ENCODE data around the gene TIMELESS.
"Not testable (repeated sequence)": the region's sequence is repeated elsewhere in the genome, so short reads cannot be mapped to it uniquely, and the experiment has no call there.

TIMELESS gene

GRCh38 chr12:56404227-56404626 lies 45.0 kb downstream of the TIMELESS start:
- not testable (repeated sequence) for DNase-seq (ENCODE audit: low read depth)

GRCh38 chr12:56401612-56402011 lies 47.6 kb downstream of the TIMELESS start:
- not testable (repeated sequence) for DNase-seq (ENCODE audit: low read depth)

DNA sequence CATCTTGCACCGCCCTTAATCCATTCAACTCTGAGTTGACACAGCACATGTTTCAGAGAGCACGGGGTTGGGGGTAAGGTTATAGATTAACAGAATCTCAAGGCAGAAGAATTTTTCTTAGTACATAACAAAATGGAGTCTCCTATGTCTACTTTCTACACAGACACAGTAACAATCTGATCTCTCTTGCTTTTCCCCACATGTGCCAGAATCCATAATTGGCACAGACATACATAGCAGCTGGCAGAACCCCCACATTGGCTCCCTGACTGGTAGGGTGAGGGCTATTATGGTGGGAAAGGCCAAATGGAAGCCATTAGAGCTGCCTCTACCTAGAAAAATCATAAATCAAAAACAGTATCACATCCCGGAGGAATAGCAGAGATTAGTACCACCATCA lies 48.1 kb downstream of the TIMELESS start:
- not testable (repeated sequence) for DNase-seq (ENCODE audit: low read depth)

DNA sequence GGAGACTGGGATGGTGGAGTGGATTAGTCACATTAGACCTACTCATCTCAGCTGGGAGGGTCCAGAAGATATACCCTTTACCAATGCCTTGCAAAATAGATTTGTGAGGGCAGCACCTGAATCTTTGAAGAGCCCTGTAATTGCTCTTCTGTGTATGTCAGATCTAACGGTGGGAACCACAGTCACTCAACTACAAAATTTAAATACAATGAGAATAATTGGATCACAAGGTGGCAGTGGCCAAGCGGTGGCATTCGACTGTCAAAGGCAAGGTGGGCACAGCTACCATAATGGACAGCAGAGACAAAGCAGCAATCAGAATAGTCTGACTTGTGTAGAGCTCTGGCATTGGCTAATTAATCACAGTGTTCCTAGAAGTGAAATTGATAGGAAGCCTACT lies 49.8 kb downstream of the TIMELESS start:
- not testable (repeated sequence) for DNase-seq (ENCODE audit: low read depth)

GRCh38 chr12:56398324-56398723 lies 50.9 kb downstream of the TIMELESS start:
- DNase-seq (ENCODE audit: low read depth) = no peak

GRCh38 chr12:56392331-56392730 lies 56.9 kb downstream of the TIMELESS start:
- no peak for DNase-seq (ENCODE audit: low read depth)

DNA sequence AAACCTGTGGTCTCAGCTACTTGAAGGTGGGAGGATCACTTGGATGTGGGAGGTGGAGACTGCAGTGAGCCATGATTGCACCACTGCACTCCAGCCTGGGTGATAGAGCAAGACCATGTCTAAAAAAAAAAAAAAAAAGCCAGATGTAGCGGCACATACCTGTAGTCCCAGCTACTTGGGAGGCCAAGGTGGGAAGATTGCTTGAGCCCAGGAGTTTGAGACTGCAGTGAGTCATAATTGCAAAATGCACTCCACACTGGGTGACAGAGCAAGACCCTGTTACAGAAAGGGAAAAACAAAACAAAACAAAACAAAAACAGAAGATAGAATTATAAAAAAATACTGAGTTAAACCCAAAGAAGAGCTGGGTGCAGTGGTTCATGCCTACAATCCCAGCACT lies 57.5 kb downstream of the TIMELESS start:
- no peak for DNase-seq (ENCODE audit: low read depth)

DNA sequence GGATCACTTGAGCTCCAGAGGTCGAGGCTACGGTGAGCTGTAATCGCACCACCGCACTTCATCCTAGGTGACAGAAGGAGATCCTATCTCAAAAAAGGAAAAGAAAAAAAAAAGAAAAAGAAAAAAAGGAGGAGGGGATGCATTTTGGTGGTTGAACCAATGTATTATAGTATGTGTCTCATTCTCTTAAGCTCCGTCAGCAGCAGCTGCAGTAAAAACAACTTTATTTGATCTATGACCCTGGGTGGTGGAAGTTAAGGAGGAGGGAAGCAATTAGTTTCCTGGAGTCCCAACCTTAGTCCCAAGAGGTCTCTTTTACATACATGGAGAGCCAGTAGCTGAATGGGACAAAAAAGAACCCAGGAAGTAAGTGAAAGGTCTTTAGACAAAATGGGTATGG lies 59.8 kb downstream of the TIMELESS start:
- DNase-seq (ENCODE audit: low read depth) = no peak

- DNase-seq (ENCODE audit: low read depth) = no peak
Observed at GRCh38 chr12:56387152-56387736, 62.0 kb downstream of the TIMELESS start.

DNA sequence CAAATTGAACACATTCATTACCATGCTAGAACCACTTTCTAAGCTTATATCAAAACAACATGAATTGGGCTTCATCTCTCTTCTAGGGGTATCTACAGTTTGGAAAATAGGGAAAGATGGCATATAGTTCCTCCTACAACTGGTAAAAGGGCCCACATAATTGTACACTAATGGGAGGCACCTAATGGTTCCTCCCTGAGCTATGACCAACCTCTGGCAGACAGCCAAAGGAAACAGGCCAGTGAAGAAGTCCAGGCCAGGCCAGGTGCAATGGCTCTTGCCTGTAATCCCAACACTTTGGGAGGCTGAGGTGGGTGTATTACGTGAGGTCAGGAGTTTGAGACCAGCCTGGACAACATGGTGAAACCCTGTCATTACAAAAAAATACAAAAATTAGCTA lies 63.4 kb downstream of the TIMELESS start:
- peak; percentile 22 for DNase-seq (ENCODE audit: low read depth)

- DNase-seq (ENCODE audit: low read depth) = no peak
Observed at GRCh38 chr12:56382611-56383010, 66.6 kb downstream of the TIMELESS start.

GRCh38 chr12:56377989-56378316 lies 71.3 kb downstream of the TIMELESS start:
- DNase-seq (ENCODE audit: low read depth) = no peak

- peak; percentile 71 for DNase-seq (ENCODE audit: low read depth)
Observed at GRCh38 chr12:56377310-56377988, 71.8 kb downstream of the TIMELESS start.

DNA sequence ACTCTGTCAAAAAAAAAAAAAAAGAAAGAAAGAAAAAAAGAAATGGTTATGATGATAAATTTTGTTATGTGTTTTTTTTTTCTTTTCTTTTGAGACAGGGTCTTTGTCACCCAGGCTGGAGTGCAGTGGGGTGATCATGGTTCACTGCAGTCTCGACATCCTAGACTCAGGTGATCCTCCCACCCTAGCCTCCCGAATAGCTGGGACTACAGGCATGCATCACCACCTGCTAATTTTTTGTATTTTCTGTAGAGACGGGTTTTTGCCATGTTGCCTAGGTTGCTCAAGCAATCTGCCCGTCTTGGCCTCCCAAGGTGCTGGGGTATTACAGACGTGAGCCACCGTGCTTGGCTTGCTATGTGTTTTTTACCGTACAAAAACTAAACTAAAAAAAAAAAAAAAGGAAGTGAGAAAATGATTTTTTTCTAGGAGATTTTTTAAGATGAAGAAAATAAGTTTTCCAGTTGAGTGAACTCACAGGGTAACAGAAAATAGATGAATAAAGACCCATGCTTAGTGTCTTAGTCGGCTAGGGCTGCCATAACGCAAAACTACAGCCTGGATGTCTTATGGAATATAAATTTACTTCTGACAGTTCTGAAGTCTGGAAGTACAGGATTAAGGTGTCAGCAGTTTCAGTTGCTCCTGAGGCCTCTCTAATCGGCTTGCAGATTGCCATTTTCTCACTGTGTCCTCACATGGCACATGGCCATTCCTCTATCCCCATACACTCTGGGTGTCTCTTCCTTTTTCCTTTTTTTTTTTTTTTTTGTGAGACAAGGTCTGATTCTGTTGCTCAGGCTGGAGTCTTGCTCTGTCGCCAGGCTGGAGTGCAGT lies 73.4 kb downstream of the TIMELESS start:
- DNase-seq (ENCODE audit: low read depth) = no peak

DNA sequence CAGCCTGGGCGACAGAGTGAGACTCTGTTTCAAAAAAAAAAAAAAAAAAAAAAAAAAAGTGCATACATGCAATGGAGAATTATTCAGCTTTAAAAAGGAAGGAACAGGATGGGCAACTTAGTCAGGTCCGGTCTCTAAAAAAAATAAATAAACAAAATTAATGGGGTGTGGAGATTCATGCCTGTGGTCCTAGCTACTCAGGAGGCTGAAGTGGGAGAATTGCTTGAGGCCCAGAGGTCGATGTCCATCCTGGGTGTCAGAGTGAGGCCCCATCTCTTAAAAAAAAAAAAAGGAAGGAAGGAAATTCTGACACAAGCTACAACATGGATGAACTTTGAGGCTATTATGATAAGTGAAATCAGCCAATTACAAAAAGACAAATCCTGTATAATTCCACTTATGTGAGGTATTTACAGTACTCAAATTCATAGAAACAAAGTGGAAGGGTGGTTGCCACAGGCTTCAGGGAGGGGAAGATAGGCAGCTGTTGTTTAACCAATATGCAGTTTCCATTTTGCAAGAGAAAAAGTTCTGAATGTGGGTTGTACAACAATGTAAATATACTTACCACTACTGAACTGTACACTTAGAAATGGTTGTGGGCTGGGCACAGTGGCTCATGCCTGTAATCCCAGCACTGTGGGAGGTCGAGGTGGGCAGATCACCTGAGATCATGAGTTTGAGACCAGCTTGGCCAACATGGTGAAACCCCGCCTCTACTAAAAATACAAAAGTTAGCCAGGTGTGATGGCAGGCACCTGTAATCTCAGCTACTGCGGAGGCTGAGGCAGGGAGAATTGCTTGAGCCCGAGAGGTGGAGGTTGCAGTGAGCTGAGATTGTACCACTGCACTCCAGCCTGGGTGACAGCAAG lies 74.3 kb downstream of the TIMELESS start:
- peak; percentile 23 for DNase-seq (ENCODE audit: low read depth)

DNA sequence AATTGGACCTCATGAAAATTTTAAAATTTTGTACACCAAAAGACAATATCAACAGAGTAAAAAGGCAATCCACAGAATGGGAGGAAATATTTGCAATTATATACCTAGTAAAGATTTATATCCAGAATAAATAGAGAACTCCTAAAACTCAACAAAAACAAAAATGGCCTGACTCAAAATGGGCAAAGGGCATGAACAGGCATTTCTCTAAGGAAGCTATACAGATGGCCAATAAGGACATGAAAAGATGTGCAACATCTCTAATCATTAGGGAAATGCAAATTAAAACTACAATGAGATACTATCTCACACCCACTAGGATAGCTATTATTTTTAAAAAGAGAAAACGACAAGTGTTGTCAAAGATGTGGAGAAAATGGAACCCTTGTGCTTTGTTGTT lies 75.7 kb downstream of the TIMELESS start:
- DNase-seq (ENCODE audit: low read depth) = no peak

DNA sequence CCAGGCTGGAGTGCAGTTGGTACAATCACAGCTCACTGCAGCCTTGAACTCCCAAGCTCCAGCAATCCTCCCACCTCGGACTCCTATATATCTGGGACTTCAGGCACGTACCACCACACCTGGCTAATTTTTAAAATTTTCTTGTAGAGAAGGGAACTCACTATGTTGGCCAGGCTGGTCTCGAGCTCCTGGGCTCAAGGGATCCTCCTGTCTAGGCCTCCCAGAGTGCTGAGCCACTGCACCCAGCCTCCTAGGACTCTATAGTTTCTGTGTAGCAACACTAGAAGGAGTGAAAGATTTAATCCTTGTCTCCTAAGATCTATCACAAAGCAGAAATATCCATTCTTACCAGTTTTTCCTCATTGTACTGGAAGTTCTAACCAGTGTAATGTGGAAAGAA lies 82.3 kb downstream of the TIMELESS start:
- DNase-seq (ENCODE audit: low read depth) = no peak
